ENCODE data around the gene ADGRD2.

The ADGRD2 gene

GRCh38 chr9:124498499-124499146 lies 48.4 kb downstream of the ADGRD2 start:
- no peak for DNase-seq
- no CpG with 5 or more reads among the region's 15 CpGs for WGBS (ENCODE audit: extremely low coverage, insufficient coverage, insufficient read length)
- H3K4me2 ChIP-seq (ENCODE audit: low read length) = no peak overlapping the region
- no peak overlapping the region for H3K18ac ChIP-seq (ENCODE audit: low read length)
- no peak overlapping the region for H3K23ac ChIP-seq (ENCODE audit: low read length)
- H3K36me3 ChIP-seq (ENCODE audit: control insufficient read depth in 1 of 2, insufficient read depth in 2 of 2, low read length in 2 of 2) = no peaks in the 10 kb centered on the region
- H3K4me1 ChIP-seq (ENCODE audit: control insufficient read depth in 1 of 2, insufficient read depth in 2 of 2, low read length in 2 of 2) = no peaks in the 10 kb centered on the region
- H2BK12ac ChIP-seq (ENCODE audit: low read length) = no peak overlapping the region
- no peaks in the 10 kb centered on the region for H3K79me2 ChIP-seq (ENCODE audit: control insufficient read depth, insufficient read depth, low read length, poor library complexity)
- no peak overlapping the region for H2BK120ac ChIP-seq (ENCODE audit: insufficient read depth, low read length, poor library complexity)
- no peak overlapping the region for H2AFZ ChIP-seq (ENCODE audit: insufficient read depth, low read length, poor library complexity)
- H3K4me3 ChIP-seq (ENCODE audit: low read depth, low read length) = no peak overlapping the region
- no peak overlapping the region for H4K12ac ChIP-seq (ENCODE audit: low read depth, low read length)
- no peaks in the 10 kb centered on the region for H3K9me3 ChIP-seq (ENCODE audit: insufficient read depth, low read depth, low read length)
- H3K27me3 ChIP-seq (ENCODE audit: insufficient read depth, low read length) = peaks cover 15% of the 10 kb centered on the region
- no peak overlapping the region for H2AK5ac ChIP-seq (ENCODE audit: low read length)
- no peak overlapping the region for H2BK5ac ChIP-seq (ENCODE audit: low read depth, low read length, poor library complexity)
- H3K14ac ChIP-seq (ENCODE audit: low read length) = no peak overlapping the region
- H3K4ac ChIP-seq (ENCODE audit: low read depth, low read length) = no peak overlapping the region
- no peak overlapping the region for H4K8ac ChIP-seq (ENCODE audit: low read depth, low read length)
- H4K91ac ChIP-seq (ENCODE audit: low read depth, low read length) = no peak overlapping the region
- no peak overlapping the region for H3K27ac ChIP-seq (ENCODE audit: low read depth, low read length)
- H3K79me1 ChIP-seq (ENCODE audit: low read length) = no peaks in the 10 kb centered on the region
- H3K9ac ChIP-seq (ENCODE audit: low read length) = no peak overlapping the region

GRCh38 chr9:124499216-124499615 lies 49.0 kb downstream of the ADGRD2 start:
- no peak overlapping the region for H3K18ac ChIP-seq (ENCODE audit: low read length)
- no peak for DNase-seq
- H3K4ac ChIP-seq (ENCODE audit: low read depth, low read length) = no peak overlapping the region
- H3K23ac ChIP-seq (ENCODE audit: low read length) = no peak overlapping the region
- H2AK5ac ChIP-seq (ENCODE audit: low read length) = no peak overlapping the region
- H3K4me3 ChIP-seq (ENCODE audit: low read depth, low read length) = no peak overlapping the region
- no peak overlapping the region for H3K27ac ChIP-seq (ENCODE audit: low read depth, low read length)
- no peak overlapping the region for H3K9ac ChIP-seq (ENCODE audit: low read length)
- peaks cover 3% of the 10 kb centered on the region in 2 experiments for H3K4me1 ChIP-seq (ENCODE audit: control insufficient read depth in 1 of 2, insufficient read depth in 2 of 2, low read length in 2 of 2)
- no peak overlapping the region for H4K12ac ChIP-seq (ENCODE audit: low read depth, low read length)
- no peak overlapping the region for H3K4me2 ChIP-seq (ENCODE audit: low read length)
- no CpG with 5 or more reads among the region's 3 CpGs for WGBS (ENCODE audit: extremely low coverage, insufficient coverage, insufficient read length)
- H2BK12ac ChIP-seq (ENCODE audit: low read length) = no peak overlapping the region
- no peaks in the 10 kb centered on the region for H3K79me1 ChIP-seq (ENCODE audit: low read length)
- H4K91ac ChIP-seq (ENCODE audit: low read depth, low read length) = no peak overlapping the region
- no peak overlapping the region for H4K8ac ChIP-seq (ENCODE audit: low read depth, low read length)
- H3K36me3 ChIP-seq (ENCODE audit: control insufficient read depth in 1 of 2, insufficient read depth in 2 of 2, low read length in 2 of 2) = no peaks in the 10 kb centered on the region
- H3K27me3 ChIP-seq (ENCODE audit: insufficient read depth, low read length) = peaks cover 21% of the 10 kb centered on the region
- H3K79me2 ChIP-seq (ENCODE audit: control insufficient read depth, insufficient read depth, low read length, poor library complexity) = no peaks in the 10 kb centered on the region
- H2AFZ ChIP-seq (ENCODE audit: insufficient read depth, low read length, poor library complexity) = no peak overlapping the region
- no peak overlapping the region for H2BK5ac ChIP-seq (ENCODE audit: low read depth, low read length, poor library complexity)
- no peaks in the 10 kb centered on the region for H3K9me3 ChIP-seq (ENCODE audit: insufficient read depth, low read depth, low read length)
- no peak overlapping the region for H2BK120ac ChIP-seq (ENCODE audit: insufficient read depth, low read length, poor library complexity)
- no peak overlapping the region for H3K14ac ChIP-seq (ENCODE audit: low read length)

GRCh38 chr9:124500028-124500795 lies 50.0 kb downstream of the ADGRD2 start:
- Histone ChIP-seq H4K91ac (ENCODE audit: low read depth, low read length) (no peak overlapping the region), H3K9me3 (ENCODE audit: insufficient read depth, low read depth, low read length) (peaks cover 3% of the 10 kb centered on the region), H3K27me3 (ENCODE audit: insufficient read depth, low read length) (peaks cover 28% of the 10 kb centered on the region), H3K4me2 (ENCODE audit: low read length) (no peak overlapping the region), H3K79me1 (ENCODE audit: low read length) (no peaks in the 10 kb centered on the region), H3K36me3 (ENCODE audit: control insufficient read depth in 1 of 2, insufficient read depth in 2 of 2, low read length in 2 of 2) (no peaks in the 10 kb centered on the region), H4K8ac (ENCODE audit: low read depth, low read length) (no peak overlapping the region), H3K4ac (ENCODE audit: low read depth, low read length) (no peak overlapping the region), H4K12ac (ENCODE audit: low read depth, low read length) (no peak overlapping the region), H2BK120ac (ENCODE audit: insufficient read depth, low read length, poor library complexity) (no peak overlapping the region), H3K27ac (ENCODE audit: low read depth, low read length) (no peak overlapping the region), H3K4me1 (ENCODE audit: control insufficient read depth in 1 of 2, insufficient read depth in 2 of 2, low read length in 2 of 2) (peaks cover 3 to 6% of the 10 kb centered on the region in 2 experiments), H3K79me2 (ENCODE audit: control insufficient read depth, insufficient read depth, low read length, poor library complexity) (no peaks in the 10 kb centered on the region), H2BK5ac (ENCODE audit: low read depth, low read length, poor library complexity) (no peak overlapping the region), H3K18ac (ENCODE audit: low read length) (no peak overlapping the region), H3K14ac (ENCODE audit: low read length) (no peak overlapping the region), H3K9ac (ENCODE audit: low read length) (no peak overlapping the region), H3K4me3 (ENCODE audit: low read depth, low read length) (no peak overlapping the region), H2AK5ac (ENCODE audit: low read length) (no peak overlapping the region), H3K23ac (ENCODE audit: low read length) (no peak overlapping the region), H2BK12ac (ENCODE audit: low read length) (no peak overlapping the region), H2AFZ (ENCODE audit: insufficient read depth, low read length, poor library complexity) (no peak overlapping the region)
- WGBS (ENCODE audit: extremely low coverage, insufficient coverage, insufficient read length) = no CpG with 5 or more reads among the region's 40 CpGs
- DNase-seq = peak in 1 of 2 donors; percentile 12

- Histone ChIP-seq H2BK12ac (ENCODE audit: low read length) (no peak overlapping the region), H2AFZ (ENCODE audit: insufficient read depth, low read length, poor library complexity) (no peak overlapping the region), H2AK5ac (ENCODE audit: low read length) (no peak overlapping the region), H3K14ac (ENCODE audit: low read length) (no peak overlapping the region), H3K79me2 (ENCODE audit: control insufficient read depth, insufficient read depth, low read length, poor library complexity) (no peaks in the 10 kb centered on the region), H4K12ac (ENCODE audit: low read depth, low read length) (no peak overlapping the region), H3K27ac (ENCODE audit: low read depth, low read length) (no peak overlapping the region), H4K91ac (ENCODE audit: low read depth, low read length) (no peak overlapping the region), H3K4me3 (ENCODE audit: low read depth, low read length) (no peak overlapping the region), H3K18ac (ENCODE audit: low read length) (no peak overlapping the region), H3K4me2 (ENCODE audit: low read length) (no peak overlapping the region), H3K4ac (ENCODE audit: low read depth, low read length) (no peak overlapping the region), H3K23ac (ENCODE audit: low read length) (no peak overlapping the region), H3K79me1 (ENCODE audit: low read length) (no peaks in the 10 kb centered on the region), H3K9me3 (ENCODE audit: insufficient read depth, low read depth, low read length) (peaks cover 5% of the 10 kb centered on the region), H4K8ac (ENCODE audit: low read depth, low read length) (no peak overlapping the region), H3K9ac (ENCODE audit: low read length) (no peak overlapping the region), H3K27me3 (ENCODE audit: insufficient read depth, low read length) (peaks cover 36% of the 10 kb centered on the region), H2BK5ac (ENCODE audit: low read depth, low read length, poor library complexity) (no peak overlapping the region), H3K4me1 (ENCODE audit: control insufficient read depth in 1 of 2, insufficient read depth in 2 of 2, low read length in 2 of 2) (peaks cover 3 to 6% of the 10 kb centered on the region in 2 experiments), H2BK120ac (ENCODE audit: insufficient read depth, low read length, poor library complexity) (no peak overlapping the region), H3K36me3 (ENCODE audit: control insufficient read depth in 1 of 2, insufficient read depth in 2 of 2, low read length in 2 of 2) (no peaks in the 10 kb centered on the region)
- DNase-seq = no peak
- WGBS (ENCODE audit: extremely low coverage, insufficient coverage, insufficient read length) = no CpG with 5 or more reads among the region's 12 CpGs
Observed at GRCh38 chr9:124500796-124501611, 50.8 kb downstream of the ADGRD2 start.
